ENCODE measurements around the gene CASS4.

GRCh38 chr20:56430957-56431356 is 18.9 kb downstream of the CASS4 start:
- TF ChIP-seq CTCF (IDR thresholded peaks at IDR 0.05) = no peak
- no peak for TF ChIP-seq POLR2A (IDR thresholded peaks at IDR 0.05)

Data from right lobe of liver (tissue), 4 donors.